ENCODE measurements around the gene ADM2. TPM values are rescaled to one million over a fixed set of nuclear protein-coding genes. Genes with fewer than 3 reads are reported as not detected.

Gene ADM2
- total and polyA plus RNA-seq, 2 of the 13 experiments (the other 11 are each of a cell fraction or from before 2014, with no cell fraction given), result 1.2 to 3.0 TPM

- H3K79me2 ChIP-seq (ENCODE audit: insufficient read depth, low read length), result peaks cover 20% of the 10 kb centered on the region
These were observed 41.6 kb downstream of the ADM2 start for GRCh38 chr22:50522806-50523438.

GRCh38 chr22:50523458-50523805 is 42.1 kb downstream of the ADM2 start:
- Histone ChIP-seq H3K9ac (ENCODE audit: insufficient read depth, low read depth, low read length) (no peak overlapping the region), H4K20me1 (ENCODE audit: insufficient read depth, low read length) (peaks cover 19% of the 10 kb centered on the region), H3K27ac (ENCODE audit: extremely low read length, insufficient read depth, low read length) (no peak overlapping the region), H3K4me2 (ENCODE audit: low read depth, low read length) (no peak overlapping the region), H3K27me3 (ENCODE audit: control insufficient read depth in 1 of 2, insufficient read depth in 2 of 2, low read length in 2 of 2) (no peaks in the 10 kb centered on the region), H2AFZ (ENCODE audit: low read length) (no peak overlapping the region), H3K36me3 (replicated peaks in 1 of 2; ENCODE audit: control insufficient read depth in 1 of 2, insufficient read depth in 2 of 2, low read length in 2 of 2) (peaks cover 12 to 38% of the 10 kb centered on the region in 2 experiments; a peak in 4 of 5 replicates), H3K4me3 (replicated peaks in 1 of 3; ENCODE audit: insufficient read depth in 1 of 3, low read depth in 2 of 3, low read length in 3 of 3) (peak overlapping the region in 1 of 3 experiments; percentile 83; a peak in 1 of 6 replicates), H3K9me3 (ENCODE audit: low read length) (no peaks in the 10 kb centered on the region), H3K79me2 (ENCODE audit: insufficient read depth, low read length) (peaks cover 20% of the 10 kb centered on the region), H3K4me1 (ENCODE audit: insufficient read depth, low read length) (peaks cover 33% of the 10 kb centered on the region)
- no peak for TF ChIP-seq ZNF605 (CRISPR knock-in tag; IDR thresholded peaks at IDR 0.05)
- TF ChIP-seq ZBTB33 (CRISPR knock-in tag; IDR thresholded peaks at IDR 0.05), result 0 out of 2 replicates have a peak, but pooled peaks have one; percentile 11
- intact Hi-C loops (cut with micrococcal nuclease; ENCODE audit: unreplicated experiment) (no loop called here), in situ Hi-C loops (cut with HindIII; ENCODE audit: extremely low pct_ligation_motif_present, low pct_unique_long_range_greater_than_20kb) (no loop called here)
- ChIA-PET POLR2A (interaction anchor here (1.0 to 4.2 kb wide), 2 partner anchors 16 to 39 kb away, joined by 3 to 97 read pairs; partner anchors contain the start of genes LMF2 and NCAPH2), CTCF (ENCODE audit: low intra/inter-chr PET ratio, low total read pairs) (no interaction called here)
- ATAC-seq (no peak), DNase-seq (ENCODE audit: low spot score) (no peak), FAIRE-seq (no peak)
- WGBS (ENCODE audit: low lambda C conversion rate), result 96% methylated on average over 5 of the region's 16 CpGs
- BruUV-seq (replicated peaks), result no TSS peak

More at GRCh38 chr22:50522806-50523438, 41.6 kb downstream of the ADM2 start:
- WGBS (ENCODE audit: low lambda C conversion rate), result 98% methylated on average over 11 of the region's 22 CpGs
- Histone ChIP-seq H3K4me2 (ENCODE audit: low read depth, low read length) (no peak overlapping the region), H3K9ac (ENCODE audit: insufficient read depth, low read depth, low read length) (no peak overlapping the region), H3K4me1 (ENCODE audit: insufficient read depth, low read length) (peaks cover 28% of the 10 kb centered on the region), H3K36me3 (replicated peaks in 1 of 2; ENCODE audit: control insufficient read depth in 1 of 2, insufficient read depth in 2 of 2, low read length in 2 of 2) (peaks cover 16 to 43% of the 10 kb centered on the region in 2 experiments; a peak in 4 of 5 replicates), H2AFZ (ENCODE audit: low read length) (no peak overlapping the region), H3K4me3 (replicated peaks in 1 of 3; ENCODE audit: insufficient read depth in 1 of 3, low read depth in 2 of 3, low read length in 3 of 3) (no peak overlapping the region), H3K27ac (ENCODE audit: extremely low read length, insufficient read depth, low read length) (no peak overlapping the region), H3K27me3 (ENCODE audit: control insufficient read depth in 1 of 2, insufficient read depth in 2 of 2, low read length in 2 of 2) (no peaks in the 10 kb centered on the region), H3K9me3 (ENCODE audit: low read length) (no peaks in the 10 kb centered on the region), H4K20me1 (ENCODE audit: insufficient read depth, low read length) (peaks cover 19% of the 10 kb centered on the region)
- intact Hi-C loops (cut with micrococcal nuclease; ENCODE audit: unreplicated experiment) (no loop called here), in situ Hi-C loops (cut with HindIII; ENCODE audit: extremely low pct_ligation_motif_present, low pct_unique_long_range_greater_than_20kb) (no loop called here)
- 0 out of 2 replicates have a peak, but pooled peaks have one; percentile 23 for TF ChIP-seq AKAP8 (CRISPR knock-in tag; IDR thresholded peaks at IDR 0.05)
- peak; percentile 46 for TF ChIP-seq RBFOX2 (IDR thresholded peaks at IDR 0.05; ENCODE audit: low read depth, low read length)
- TF ChIP-seq GATAD1 (CRISPR knock-in tag; IDR thresholded peaks at IDR 0.05), result no peak
- peak; percentile 89 for TF ChIP-seq AGO2 (optimal IDR thresholded peaks at IDR 0.05; ENCODE audit: low read depth, low read length)
- FAIRE-seq (no peak), ATAC-seq (no peak), DNase-seq (ENCODE audit: low spot score) (no peak)
- POLR2A ChIA-PET, result interaction anchor here (1.0 kb wide), 1 partner anchor 38 kb away, joined by 3 read pairs; no protein-coding TSS in a partner anchor
- CTCF ChIA-PET (ENCODE audit: low intra/inter-chr PET ratio, low total read pairs), result no interaction called here
- BruUV-seq (replicated peaks), result no TSS peak

Measured in HepG2 (cell line).